Fibroblast of pulmonary artery (primary cell): ENCODE results near the gene CAMKK1.

Experiments
- DNase-seq: peaks from one replicate; pipeline ENCODE4 v3.0.0-alpha.2; 2010; ENCODE audit warnings: low read depth
- H3K4me3 ChIP-seq: replicated peaks from 2 replicates; pipeline ENCODE4 v1.5.1; 2011; ENCODE audit warnings: low read depth, mild to moderate bottlenecking, control low read depth, low read length, moderate library complexity
- CTCF ChIP-seq: IDR thresholded peaks from 2 replicates; pipeline ENCODE4 v1.5.1; 2011; ENCODE audit warnings: mild to moderate bottlenecking, control low read depth, low read length, inconsistent platforms; ENCODE audit errors: missing control alignments

The CAMKK1 gene

GRCh38 chr17:3905017-3905520, 12.2 kb upstream of the CAMKK1 start:
- no peak for DNase-seq
- no peak overlapping the region for H3K4me3 ChIP-seq
- no peak for TF ChIP-seq CTCF

- DNase-seq, result no peak
- no peak for TF ChIP-seq CTCF
These were observed 11.6 kb upstream of the CAMKK1 start for GRCh38 chr17:3904501-3904900.

GRCh38 chr17:3903881-3904290, 11.0 kb upstream of the CAMKK1 start:
- H3K4me3 ChIP-seq, result no peak overlapping the region
- no peak for TF ChIP-seq CTCF

More at GRCh38 chr17:3904501-3904900, 11.6 kb upstream of the CAMKK1 start:
- H3K4me3 ChIP-seq, result no peak overlapping the region

GRCh38 chr17:3903051-3903825, 10.4 kb upstream of the CAMKK1 start:
- no peak for TF ChIP-seq CTCF
- H3K4me3 ChIP-seq, result no peak overlapping the region
- DNase-seq, result no peak

More at GRCh38 chr17:3903881-3904290, 11.0 kb upstream of the CAMKK1 start:
- DNase-seq, result no peak

GRCh38 chr17:3900646-3901045, 7.8 kb upstream of the CAMKK1 start:
- no peak for DNase-seq

GRCh38 chr17:3897731-3898130, 4.9 kb upstream of the CAMKK1 start:
- H3K4me3 ChIP-seq, result no peak overlapping the region
- no peak for DNase-seq
- no peak for TF ChIP-seq CTCF

More at GRCh38 chr17:3900646-3901045, 7.8 kb upstream of the CAMKK1 start:
- no peak for TF ChIP-seq CTCF
- H3K4me3 ChIP-seq, result no peak overlapping the region

GRCh38 chr17:3896968-3897235, 4.0 kb upstream of the CAMKK1 start:
- TF ChIP-seq CTCF, result no peak
- no peak overlapping the region for H3K4me3 ChIP-seq
- DNase-seq, result no peak
